Activated CD4-positive, alpha-beta T cell treated with anti-CD3 and anti-CD28 coated beads, Interleukin-2, amount 10 ng/mL, durations not matched to agents 24 days and 14 days (primary cell): ENCODE data around the gene RBM23. TPM values are rescaled to one million over a fixed set of nuclear protein-coding genes. Genes with fewer than 3 reads are reported as not detected.

ENCODE experiments used
- DNase-seq: peaks from one replicate; pipeline ENCODE4 v3.0.0; 2022
- H3K27ac Mint-ChIP-seq: one replicate; pipeline ENCODE4 v1.8.0; 2022; ENCODE audit warnings: mild to moderate bottlenecking, mixed read lengths
- H3K27me3 Mint-ChIP-seq: one replicate; pipeline ENCODE4 v1.8.0; 2022; ENCODE audit warnings: mixed read lengths
- H3K36me3 Mint-ChIP-seq: one replicate; pipeline ENCODE4 v1.8.0; 2022; ENCODE audit warnings: low read depth, mild to moderate bottlenecking, mixed read lengths
- H3K4me1 Mint-ChIP-seq: one replicate; pipeline ENCODE4 v1.8.0; 2021; ENCODE audit warnings: mixed read lengths
- H3K4me3 Mint-ChIP-seq: one replicate; pipeline ENCODE4 v1.8.0; 2022; ENCODE audit warnings: mild to moderate bottlenecking, moderate library complexity, mixed read lengths
- H3K9me3 Mint-ChIP-seq: one replicate; pipeline ENCODE4 v1.8.0; 2021; ENCODE audit warnings: mixed read lengths
- intact Hi-C: fragments of 100-400 bp; cut with micrococcal nuclease; formaldehyde crosslinking; loops from one replicate; pipeline ENCODE4 v1.15.1; 2023
- total RNA-seq: library from RNA; stranded (reverse); gene quantifications from 2 replicates; pipeline ENCODE4 v1.2.3, GENCODE V29; 2022

RBM23 gene
- total RNA-seq, 1 donor from 2014 or later, result 90.2 TPM

DNA sequence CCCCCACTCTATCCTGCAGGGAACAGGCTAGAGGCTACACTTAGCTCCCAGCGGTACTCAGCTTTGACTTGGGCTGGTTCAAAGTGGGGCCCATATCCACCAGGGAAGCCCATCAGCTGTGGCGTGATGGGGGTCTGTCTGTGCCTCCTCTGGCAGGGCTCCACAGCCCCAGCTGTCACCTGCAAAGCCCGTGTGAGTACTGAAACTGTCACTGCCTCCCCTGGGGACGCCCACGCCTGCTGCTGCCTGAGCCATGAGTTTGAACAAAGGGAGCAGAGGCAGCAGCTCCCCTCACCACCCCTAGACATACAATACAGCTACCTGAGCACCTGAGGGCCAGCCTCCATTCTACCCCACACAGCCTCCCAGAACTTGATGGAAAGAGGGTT lies 31.0 kb downstream of the RBM23 start:
- intact Hi-C loops, result loop anchor here (1.0 kb wide), 4 partner anchors 12 to 41 kb away; partner anchors contain the start of genes PRMT5 and RBM23

DNA sequence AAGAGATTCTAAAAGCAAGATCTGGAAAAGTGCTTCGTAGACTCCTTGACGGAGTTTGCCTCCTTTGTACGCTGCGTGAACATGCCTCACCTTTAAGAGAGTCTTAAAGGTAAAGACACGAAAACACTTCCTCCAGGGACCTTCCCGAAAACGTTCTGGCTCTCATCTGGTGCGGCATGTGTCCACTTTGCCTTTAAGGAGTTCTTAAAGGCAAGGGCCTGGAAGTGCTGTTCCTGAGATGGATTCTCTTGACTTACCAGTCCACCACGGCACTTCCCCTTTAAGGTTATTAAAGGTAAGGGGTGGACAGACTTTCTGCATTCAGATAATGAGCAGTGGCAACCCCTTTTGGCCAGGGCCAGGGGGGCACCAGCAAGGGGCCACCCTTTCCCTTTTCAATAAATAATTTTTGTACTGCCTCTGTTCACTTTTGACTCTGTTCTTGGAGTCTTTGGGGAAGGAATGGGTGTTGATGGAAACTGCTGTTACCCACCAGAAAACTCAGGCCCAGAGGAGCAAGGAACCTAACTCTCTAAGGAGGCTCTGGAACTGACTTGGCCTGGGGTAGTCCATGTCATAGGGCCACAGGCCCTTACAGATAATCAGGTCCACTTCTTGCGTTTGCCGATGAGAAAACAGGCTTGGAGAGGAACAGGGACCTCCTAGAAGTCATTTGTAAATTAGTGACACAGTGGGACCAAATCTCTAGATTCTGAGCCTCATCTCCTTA lies 31.5 kb downstream of the RBM23 start:
- peaks cover 5% of the 10 kb centered on the region for H3K27me3 Mint-ChIP-seq
- H3K36me3 Mint-ChIP-seq, result peaks cover 13% of the 10 kb centered on the region
- H3K27ac Mint-ChIP-seq, result peak overlapping the region; percentile 92
- peaks cover 35% of the 10 kb centered on the region for H3K4me1 Mint-ChIP-seq
- intact Hi-C loops, result loop anchor here (1.0 kb wide), 4 partner anchors 13 to 42 kb away; partner anchors contain the start of genes PRMT5 and RBM23
- peak overlapping the region; percentile 91 for H3K4me3 Mint-ChIP-seq
- no peaks in the 10 kb centered on the region for H3K9me3 Mint-ChIP-seq
- peak; percentile 85 for DNase-seq

More for the DNA sequence above, 31.0 kb downstream of the RBM23 start:
- Mint-ChIP-seq H3K4me3 (peak overlapping the region; percentile 91), H3K36me3 (peaks cover 13% of the 10 kb centered on the region), H3K27ac (peak overlapping the region; percentile 92), H3K9me3 (no peaks in the 10 kb centered on the region), H3K27me3 (peaks cover 5% of the 10 kb centered on the region), H3K4me1 (peaks cover 35% of the 10 kb centered on the region)
- DNase-seq, result peak; percentile 73

DNA sequence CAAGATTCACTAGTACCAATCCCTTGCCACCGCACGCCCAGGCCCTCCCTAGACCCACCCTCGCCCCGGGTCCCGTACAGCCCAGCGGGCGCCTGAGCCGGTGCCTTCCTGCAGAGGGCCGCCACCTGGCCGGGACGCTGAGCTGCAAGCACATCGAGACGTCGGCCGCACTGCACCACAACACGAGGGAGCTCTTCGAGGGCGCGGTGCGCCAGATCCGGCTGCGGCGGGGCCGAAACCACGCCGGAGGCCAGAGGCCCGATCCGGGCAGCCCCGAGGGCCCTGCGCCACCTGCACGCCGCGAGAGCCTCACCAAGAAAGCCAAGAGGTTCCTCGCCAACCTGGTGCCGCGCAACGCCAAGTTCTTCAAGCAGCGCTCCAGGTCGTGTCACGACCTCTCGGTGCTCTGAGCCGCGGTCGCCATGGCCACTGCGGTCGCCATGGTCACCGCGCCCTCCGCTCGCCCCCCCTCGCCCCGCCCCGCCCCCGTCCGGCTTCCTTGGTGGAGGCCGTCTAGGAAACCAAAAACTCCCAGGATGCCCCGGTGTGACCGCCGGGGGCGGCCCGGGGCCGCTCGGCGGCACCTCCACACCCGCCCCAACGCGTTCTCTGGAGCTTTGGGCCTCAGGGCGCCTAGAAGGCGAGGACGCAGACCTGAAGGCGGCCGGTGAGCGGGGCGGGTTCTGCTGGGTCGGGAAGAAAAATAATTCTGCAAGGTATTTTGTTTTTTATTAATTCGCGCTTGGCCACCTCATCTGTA lies 32.3 kb downstream of the RBM23 start:
- Mint-ChIP-seq H3K27me3 (peaks cover 8% of the 10 kb centered on the region), H3K36me3 (peaks cover 11% of the 10 kb centered on the region), H3K27ac (peak overlapping the region; percentile 92), H3K9me3 (no peaks in the 10 kb centered on the region), H3K4me3 (peak overlapping the region; percentile 91), H3K4me1 (peaks cover 37% of the 10 kb centered on the region)
- intact Hi-C loops, result loop anchor here (1.0 kb wide), 4 partner anchors 14 to 43 kb away; partner anchors contain the start of genes PRMT5 and RBM23
- DNase-seq, result peak; percentile 90

DNA sequence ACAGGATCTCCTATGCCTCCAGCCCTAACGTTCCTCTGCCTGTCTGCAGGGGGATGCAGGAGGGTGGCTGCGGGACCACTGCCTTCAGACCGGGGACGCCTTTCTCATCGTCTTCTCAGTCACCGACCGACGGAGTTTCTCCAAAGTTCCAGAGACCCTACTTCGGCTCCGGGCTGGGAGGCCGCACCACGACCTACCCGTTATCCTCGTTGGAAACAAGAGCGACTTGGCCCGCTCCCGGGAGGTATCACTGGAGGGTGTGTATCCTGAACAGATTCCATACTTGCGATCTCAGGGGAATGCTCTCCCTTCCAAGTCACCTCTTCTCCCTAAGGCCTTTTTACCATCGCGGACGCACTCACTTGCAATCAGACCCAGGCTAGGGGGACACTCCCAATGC lies 33.0 kb downstream of the RBM23 start:
- Mint-ChIP-seq H3K27ac (peak overlapping the region; percentile 78), H3K27me3 (peaks cover 8% of the 10 kb centered on the region), H3K4me3 (peak overlapping the region; percentile 63), H3K4me1 (peaks cover 37% of the 10 kb centered on the region), H3K36me3 (peaks cover 11% of the 10 kb centered on the region), H3K9me3 (no peaks in the 10 kb centered on the region)
- DNase-seq, result peak; percentile 56
- intact Hi-C loops, result no loop called here

- Mint-ChIP-seq H3K27ac (no peak overlapping the region), H3K36me3 (peaks cover 9% of the 10 kb centered on the region), H3K4me1 (peaks cover 33% of the 10 kb centered on the region)
Measured at GRCh38 chr14:22884738-22885523, 34.0 kb downstream of the RBM23 start.

GRCh38 chr14:22884076-22884737 lies 34.7 kb downstream of the RBM23 start:
- H3K27ac Mint-ChIP-seq, result no peak overlapping the region
- intact Hi-C loops, result no loop called here
- DNase-seq, result no peak

More at GRCh38 chr14:22884738-22885523, 34.0 kb downstream of the RBM23 start:
- H3K4me3 Mint-ChIP-seq, result no peak overlapping the region
- DNase-seq, result peak; percentile 57
- no peaks in the 10 kb centered on the region for H3K9me3 Mint-ChIP-seq
- H3K27me3 Mint-ChIP-seq, result peaks cover 8% of the 10 kb centered on the region
- intact Hi-C loops, result no loop called here

GRCh38 chr14:22883173-22883976 lies 35.6 kb downstream of the RBM23 start, which contains the start of gene REM2:
REM2 (plus strand) TSS chr14:22883222; CDS start chr14:22883288, 66 bp downstream.
- Mint-ChIP-seq H3K36me3 (peaks cover 16% of the 10 kb centered on the region), H3K9me3 (no peaks in the 10 kb centered on the region), H3K4me1 (peaks cover 32% of the 10 kb centered on the region), H3K27me3 (peaks cover 8% of the 10 kb centered on the region), H3K27ac (no peak within 1 kb of the TSS), H3K4me3 (no peak within 1 kb of the TSS)
- no peak for DNase-seq
- intact Hi-C loops, result no loop called here

More at GRCh38 chr14:22884076-22884737, 34.7 kb downstream of the RBM23 start:
- H3K36me3 Mint-ChIP-seq, result peaks cover 13% of the 10 kb centered on the region
- no peak overlapping the region for H3K4me3 Mint-ChIP-seq
- H3K27me3 Mint-ChIP-seq, result peaks cover 8% of the 10 kb centered on the region
- no peaks in the 10 kb centered on the region for H3K9me3 Mint-ChIP-seq
- peaks cover 32% of the 10 kb centered on the region for H3K4me1 Mint-ChIP-seq

DNA sequence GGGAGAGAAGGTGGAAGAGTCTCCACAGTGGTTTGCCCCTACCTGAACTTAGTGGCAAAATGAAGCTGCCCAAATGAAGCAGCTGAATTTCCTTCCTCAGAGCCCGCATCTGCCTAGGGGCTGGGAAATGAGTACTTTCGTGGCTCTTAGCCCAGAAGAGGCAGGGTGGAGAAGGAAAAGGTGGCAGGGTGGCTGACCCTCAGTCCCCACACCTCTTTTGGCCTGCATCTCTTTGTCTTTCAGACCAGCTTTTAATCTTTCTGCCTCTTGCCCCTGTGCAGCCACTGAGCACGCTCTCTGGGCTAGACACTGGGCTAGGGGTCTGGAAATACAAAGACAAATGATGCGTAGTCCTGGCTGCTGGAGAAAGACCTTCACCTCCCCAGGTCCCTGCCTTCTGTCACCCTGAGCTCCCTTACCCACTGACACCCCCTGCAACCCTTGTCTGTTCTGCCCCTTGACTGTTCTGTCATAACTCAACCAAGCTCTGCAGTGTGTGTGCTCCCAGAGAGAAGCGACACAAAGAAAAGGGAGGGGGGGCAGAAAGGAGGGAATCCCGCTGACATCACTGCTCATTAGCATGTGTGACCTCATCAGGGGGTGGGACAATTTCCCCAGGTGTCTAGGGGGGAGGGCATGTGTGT lies 36.3 kb downstream of the RBM23 start:
- peaks cover 25% of the 10 kb centered on the region for H3K4me1 Mint-ChIP-seq
- peak; percentile 60 for DNase-seq
- H3K27ac Mint-ChIP-seq, result no peak overlapping the region
- peaks cover 8% of the 10 kb centered on the region for H3K27me3 Mint-ChIP-seq
- H3K9me3 Mint-ChIP-seq, result no peaks in the 10 kb centered on the region
- H3K4me3 Mint-ChIP-seq, result no peak overlapping the region
- intact Hi-C loops, result no loop called here
- H3K36me3 Mint-ChIP-seq, result peaks cover 23% of the 10 kb centered on the region

- H3K4me1 Mint-ChIP-seq, result peaks cover 19% of the 10 kb centered on the region
- H3K9me3 Mint-ChIP-seq, result no peaks in the 10 kb centered on the region
- DNase-seq, result no peak
- intact Hi-C loops, result no loop called here
- peaks cover 8% of the 10 kb centered on the region for H3K27me3 Mint-ChIP-seq
- H3K27ac Mint-ChIP-seq, result no peak overlapping the region
- no peak overlapping the region for H3K4me3 Mint-ChIP-seq
- peaks cover 27% of the 10 kb centered on the region for H3K36me3 Mint-ChIP-seq
Measured at GRCh38 chr14:22882064-22882463, 36.9 kb downstream of the RBM23 start.

GRCh38 chr14:22878271-22879246 lies 40.4 kb downstream of the RBM23 start:
- Mint-ChIP-seq H3K4me3 (no peak overlapping the region), H3K4me1 (peaks cover 5% of the 10 kb centered on the region), H3K27ac (no peak overlapping the region), H3K27me3 (peaks cover 5% of the 10 kb centered on the region), H3K9me3 (no peaks in the 10 kb centered on the region), H3K36me3 (peaks cover 48% of the 10 kb centered on the region)
- intact Hi-C loops, result no loop called here
- no peak for DNase-seq

GRCh38 chr14:22877000-22877501 lies 41.9 kb downstream of the RBM23 start:
- Mint-ChIP-seq H3K36me3 (peaks cover 57% of the 10 kb centered on the region), H3K4me1 (peaks cover 12% of the 10 kb centered on the region), H3K9me3 (no peaks in the 10 kb centered on the region), H3K4me3 (no peak overlapping the region), H3K27ac (no peak overlapping the region), H3K27me3 (peaks cover 3% of the 10 kb centered on the region)
- intact Hi-C loops, result no loop called here
- DNase-seq, result no peak
